ENCODE measurements around the gene NRG3. TPM values are rescaled to one million over a fixed set of nuclear protein-coding genes. Genes with fewer than 3 reads are reported as not detected.

Gene NRG3
- total RNA-seq, 1 experiment from 2014 or later, result not detected

DNA sequence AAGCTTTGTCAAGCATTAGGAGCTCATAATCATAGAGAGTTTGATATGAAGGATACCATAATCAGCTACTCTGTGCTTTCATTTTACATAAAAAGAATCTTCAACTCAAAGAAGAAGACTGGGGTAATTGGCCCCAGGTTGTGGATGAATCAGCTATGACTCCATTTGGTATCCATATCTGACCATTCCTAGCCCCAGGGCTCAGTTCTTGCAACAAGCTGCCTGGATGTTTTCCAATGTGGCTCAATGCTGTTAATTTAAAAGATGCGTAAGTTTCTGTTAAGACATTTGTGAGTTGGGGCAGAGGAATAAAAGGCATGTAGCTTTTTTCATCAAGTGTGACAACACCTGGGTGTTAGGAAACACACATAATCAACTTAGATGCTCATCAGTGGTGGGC, 951.1 kb downstream of the NRG3 start:
- DNase-seq, result no peak
- Histone ChIP-seq H3K9me3 (replicated peaks) (no peaks in the 10 kb centered on the region), H3K27ac (no peak overlapping the region), H3K4me1 (no peaks in the 10 kb centered on the region), H3K36me3 (no peaks in the 10 kb centered on the region), H3K4me3 (no peak overlapping the region), H3K27me3 (no peaks in the 10 kb centered on the region)

DNA sequence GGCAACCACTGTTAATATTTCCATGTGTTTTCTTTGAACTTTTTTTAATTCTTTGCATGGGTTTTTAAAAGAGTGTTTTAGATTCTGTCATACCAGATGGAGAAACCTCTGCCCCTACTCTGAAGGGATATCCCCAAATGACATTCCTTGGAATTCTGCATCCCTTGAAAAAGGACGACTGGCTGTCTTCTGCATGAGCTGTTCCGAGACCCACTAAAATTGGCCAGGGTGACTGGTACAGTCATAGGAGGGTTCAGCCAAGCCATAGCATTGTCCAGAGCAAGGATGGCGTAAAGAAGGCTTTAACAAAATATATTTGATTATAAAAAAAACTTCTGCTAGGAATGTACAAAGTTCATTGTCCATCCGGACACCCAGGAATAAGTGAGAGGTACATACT, 952.9 kb downstream of the NRG3 start:
- Histone ChIP-seq H3K9me3 (replicated peaks) (no peaks in the 10 kb centered on the region), H3K4me1 (no peaks in the 10 kb centered on the region), H3K36me3 (no peaks in the 10 kb centered on the region), H3K27ac (no peak overlapping the region), H3K27me3 (no peaks in the 10 kb centered on the region), H3K4me3 (no peak overlapping the region)
- no peak for DNase-seq

DNA sequence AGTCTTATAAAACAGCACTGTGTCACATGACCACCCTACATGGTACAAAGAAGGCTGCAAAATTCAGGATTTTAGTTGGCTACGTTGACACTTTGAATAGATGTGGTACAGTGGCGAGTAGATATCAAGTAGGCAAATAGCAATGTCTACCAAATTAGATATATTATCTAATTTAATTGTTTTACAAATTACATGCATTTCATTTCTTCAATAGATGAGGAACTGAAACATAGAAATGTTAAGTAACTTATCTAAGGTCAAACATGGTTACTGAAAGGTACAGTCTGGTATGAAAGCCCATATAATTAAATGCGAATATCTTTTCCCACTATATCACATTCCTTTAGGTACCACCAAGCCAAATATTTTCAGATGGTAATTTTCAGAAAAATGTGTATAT, 972.2 kb downstream of the NRG3 start:
- no peak for DNase-seq
- no peak overlapping the region for H3K4me3 ChIP-seq
- H3K27me3 ChIP-seq, result no peaks in the 10 kb centered on the region
- H3K4me1 ChIP-seq, result no peaks in the 10 kb centered on the region
- H3K36me3 ChIP-seq, result no peaks in the 10 kb centered on the region
- no peak overlapping the region for H3K27ac ChIP-seq
- H3K9me3 ChIP-seq (replicated peaks), result no peaks in the 10 kb centered on the region

DNA sequence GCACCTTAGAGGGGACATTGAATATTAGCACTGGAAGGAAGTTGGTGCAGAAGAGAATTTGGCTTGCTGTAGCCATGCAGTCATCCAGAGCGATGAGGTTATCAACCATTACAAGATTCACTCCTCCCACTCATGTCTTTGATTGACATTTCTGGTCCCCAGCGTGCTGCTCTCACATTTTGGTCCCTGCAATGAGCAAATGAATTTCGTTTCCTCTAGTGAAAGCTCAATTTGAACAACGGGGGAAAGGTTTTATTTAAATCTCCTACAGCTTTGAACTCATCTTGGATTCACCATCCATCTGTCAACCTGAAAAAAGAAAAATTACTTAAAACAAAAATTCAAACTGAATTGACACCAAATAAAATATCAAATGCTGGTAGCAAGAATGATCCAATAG, 975.2 kb downstream of the NRG3 start:
- no peak for DNase-seq
- no peaks in the 10 kb centered on the region for H3K4me1 ChIP-seq
- no peak overlapping the region for H3K27ac ChIP-seq
- no peaks in the 10 kb centered on the region for H3K36me3 ChIP-seq
- H3K9me3 ChIP-seq (replicated peaks), result no peaks in the 10 kb centered on the region
- H3K27me3 ChIP-seq, result no peaks in the 10 kb centered on the region
- no peak overlapping the region for H3K4me3 ChIP-seq

DNA sequence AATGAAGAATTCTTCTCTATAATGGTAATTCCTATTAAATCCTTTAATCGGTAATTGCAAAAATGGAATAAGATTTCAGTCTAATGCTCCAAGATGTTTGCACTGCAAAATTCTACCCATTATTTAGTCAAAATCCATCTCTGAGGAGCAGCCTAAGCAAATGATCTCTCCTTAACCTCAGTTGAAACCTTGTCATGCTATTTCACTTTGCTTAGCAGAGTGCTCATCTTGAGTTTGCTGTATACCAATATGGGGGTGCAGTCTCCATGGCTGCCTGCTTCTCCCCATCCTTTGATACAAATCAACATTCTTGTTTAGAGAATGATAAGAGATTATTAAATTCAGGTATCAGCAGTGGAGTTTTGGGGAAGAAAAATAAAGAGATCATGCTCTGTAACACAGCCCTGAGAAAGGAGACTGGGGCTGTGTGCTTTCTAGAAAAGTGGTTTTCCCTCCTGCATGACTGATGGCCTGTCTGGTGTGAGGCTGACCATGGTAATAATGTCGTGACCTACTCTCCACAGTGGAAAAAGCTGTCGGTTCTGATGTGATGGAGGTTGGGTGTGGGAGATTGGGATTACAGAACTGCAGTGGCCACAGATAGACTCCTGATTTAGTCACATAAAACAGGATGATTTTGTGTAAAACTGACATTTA, 982.1 kb downstream of the NRG3 start:
- Histone ChIP-seq H3K36me3 (no peaks in the 10 kb centered on the region), H3K27ac (no peak overlapping the region), H3K9me3 (replicated peaks) (no peaks in the 10 kb centered on the region), H3K4me3 (no peak overlapping the region), H3K27me3 (no peaks in the 10 kb centered on the region), H3K4me1 (no peaks in the 10 kb centered on the region)
- no peak for DNase-seq

DNA sequence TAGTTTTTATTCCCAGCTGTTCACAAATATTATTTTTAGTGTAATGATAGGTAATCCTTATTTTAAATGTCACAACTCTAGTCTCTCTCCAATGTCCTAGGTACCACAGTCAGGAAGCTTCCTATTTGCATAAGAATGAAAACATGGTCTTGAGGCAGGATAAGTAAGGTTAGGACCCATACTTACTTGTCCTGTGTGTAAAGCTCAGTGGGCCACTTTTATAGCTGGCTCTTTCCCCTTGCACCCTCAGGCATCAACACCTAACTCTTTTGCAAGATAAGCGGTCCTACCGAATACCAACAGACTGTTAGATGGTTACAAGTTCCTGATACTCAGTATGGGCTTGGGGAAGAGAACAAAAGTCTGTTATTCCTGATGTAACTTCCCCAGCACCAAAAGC, 986.9 kb downstream of the NRG3 start:
- Histone ChIP-seq H3K36me3 (no peaks in the 10 kb centered on the region), H3K4me3 (no peak overlapping the region), H3K27ac (no peak overlapping the region), H3K27me3 (no peaks in the 10 kb centered on the region), H3K9me3 (replicated peaks) (no peaks in the 10 kb centered on the region), H3K4me1 (no peaks in the 10 kb centered on the region)
- DNase-seq, result no peak

DNA sequence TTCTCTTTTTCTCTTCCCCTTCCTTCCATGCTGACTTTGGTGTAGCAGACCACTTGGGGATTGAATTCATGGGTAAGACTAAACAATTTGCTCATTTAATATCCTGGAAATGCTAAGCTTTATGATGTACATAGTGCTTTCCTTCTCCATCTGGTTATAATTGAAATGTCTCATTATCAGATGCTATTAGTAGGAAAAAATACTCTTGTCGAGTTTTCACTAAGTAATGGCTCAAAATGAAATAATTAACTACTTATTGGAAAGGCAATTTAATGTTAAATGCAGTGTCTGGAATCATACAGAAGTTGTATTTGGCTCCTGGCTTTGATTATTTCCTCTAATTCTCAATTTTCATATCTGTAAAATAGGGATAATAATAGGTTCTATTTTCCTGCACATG, 990.4 kb downstream of the NRG3 start:
- H3K27me3 ChIP-seq, result no peaks in the 10 kb centered on the region
- H3K27ac ChIP-seq, result no peak overlapping the region
- H3K36me3 ChIP-seq, result no peaks in the 10 kb centered on the region
- DNase-seq, result no peak
- no peaks in the 10 kb centered on the region for H3K4me1 ChIP-seq
- no peaks in the 10 kb centered on the region for H3K9me3 ChIP-seq (replicated peaks)
- no peak overlapping the region for H3K4me3 ChIP-seq

DNA sequence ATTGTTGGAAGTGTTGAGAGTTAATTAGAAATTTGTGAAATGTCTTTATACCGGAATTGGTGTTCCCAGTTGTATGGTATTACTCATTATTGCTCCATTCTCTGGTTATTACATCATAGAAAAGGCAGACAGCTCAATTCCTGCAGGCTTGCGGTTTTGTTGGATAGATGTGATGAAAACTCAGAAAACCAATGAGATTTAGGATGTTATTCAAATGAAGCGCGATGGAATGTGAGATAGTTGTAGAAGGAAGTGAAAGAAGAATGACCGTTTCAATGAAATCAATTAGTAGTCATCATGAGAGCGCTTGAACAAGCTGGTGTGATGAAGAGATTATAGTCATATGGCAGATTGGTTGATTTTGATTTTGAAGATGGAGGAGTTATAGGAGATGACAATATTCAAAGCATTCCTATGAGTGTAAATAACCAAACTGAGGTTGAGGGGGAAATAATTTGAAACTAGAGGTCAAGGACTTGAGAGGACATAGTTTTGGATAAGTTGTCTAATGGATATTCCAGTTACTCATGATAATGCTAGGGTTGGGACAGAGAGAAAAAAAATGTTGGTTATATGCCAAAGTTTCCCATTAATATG, 991.5 kb downstream of the NRG3 start:
- Histone ChIP-seq H3K36me3 (no peaks in the 10 kb centered on the region), H3K9me3 (replicated peaks) (no peaks in the 10 kb centered on the region), H3K27ac (peak overlapping the region; percentile 13; the same call in 1 of the 2 replicates), H3K27me3 (no peaks in the 10 kb centered on the region), H3K4me1 (no peaks in the 10 kb centered on the region), H3K4me3 (no peak overlapping the region)
- peak in 1 of 2 experiments; percentile 4 for DNase-seq

DNA sequence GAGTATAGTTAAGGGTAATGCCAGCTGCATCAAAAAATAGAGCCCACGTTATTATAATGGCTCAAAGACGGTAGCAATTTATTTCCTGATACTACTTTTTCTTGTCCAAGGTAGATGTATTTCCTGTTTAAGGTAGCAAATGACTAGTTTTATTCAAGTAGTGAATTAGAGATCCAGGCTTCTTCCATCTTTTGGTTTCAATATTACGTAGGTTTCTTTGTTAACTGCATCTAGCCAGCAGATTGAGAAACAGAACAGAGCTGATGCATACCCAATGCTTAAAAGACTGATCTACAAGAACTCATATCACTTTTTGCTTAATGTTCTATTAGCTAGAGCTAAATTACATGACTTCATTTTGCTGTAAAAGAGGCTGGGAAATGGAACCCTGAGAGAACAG, 992.1 kb downstream of the NRG3 start:
- H3K4me3 ChIP-seq, result no peak overlapping the region
- no peak overlapping the region; the same call in 1 of the 2 replicates for H3K27ac ChIP-seq
- no peaks in the 10 kb centered on the region for H3K4me1 ChIP-seq
- no peaks in the 10 kb centered on the region for H3K27me3 ChIP-seq
- H3K9me3 ChIP-seq (replicated peaks), result no peaks in the 10 kb centered on the region
- DNase-seq, result no peak
- no peaks in the 10 kb centered on the region for H3K36me3 ChIP-seq

DNA sequence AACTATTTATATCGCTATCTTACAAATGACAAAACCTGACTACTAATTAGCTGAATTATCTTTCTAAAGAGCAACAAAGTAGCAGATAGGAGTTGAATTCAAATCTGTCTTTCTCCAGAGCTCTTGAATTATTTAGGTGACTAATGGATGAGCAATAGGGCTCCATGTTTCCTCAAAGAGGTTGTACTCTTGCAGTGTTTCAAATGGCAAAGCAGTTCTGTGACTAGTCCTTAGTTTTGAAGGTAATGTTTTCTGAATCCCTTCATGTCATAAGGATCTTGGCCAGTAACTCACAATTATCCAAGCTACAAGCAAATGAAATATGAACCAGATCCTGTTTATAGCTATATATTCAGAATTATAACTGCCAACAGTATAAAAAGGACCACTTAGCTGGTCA, 999.7 kb downstream of the NRG3 start:
- H3K4me1 ChIP-seq, result no peaks in the 10 kb centered on the region
- H3K36me3 ChIP-seq, result no peaks in the 10 kb centered on the region
- H3K27ac ChIP-seq, result no peak overlapping the region

DNA sequence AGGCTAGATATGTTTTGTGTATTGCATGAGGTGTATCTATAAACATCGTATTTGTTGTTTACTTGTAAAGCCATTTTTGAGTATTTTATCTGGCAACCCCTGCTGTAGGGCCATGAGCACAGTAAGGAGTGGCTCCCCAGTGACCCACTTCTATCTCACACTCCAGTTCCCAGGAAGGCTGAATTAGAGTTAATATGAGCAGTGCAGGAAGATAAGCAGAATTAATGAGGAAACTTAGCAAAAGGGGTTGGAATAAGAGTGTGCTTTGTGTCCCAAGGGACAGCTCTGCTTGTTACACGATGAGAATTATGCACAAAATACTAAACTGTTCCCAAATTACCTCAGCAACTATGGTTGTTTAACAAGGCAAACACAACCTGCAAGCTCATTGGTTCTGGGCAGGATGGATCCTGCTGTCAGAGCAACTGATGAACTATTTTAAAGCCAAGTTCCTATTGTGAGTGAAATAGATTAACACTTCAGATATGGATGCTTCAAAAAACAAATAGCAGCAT, 1005.8 kb downstream of the NRG3 start:
- Histone ChIP-seq H3K9me3 (replicated peaks) (no peaks in the 10 kb centered on the region), H3K36me3 (no peaks in the 10 kb centered on the region), H3K4me3 (no peak overlapping the region), H3K27me3 (no peaks in the 10 kb centered on the region), H3K27ac (no peak overlapping the region), H3K4me1 (no peaks in the 10 kb centered on the region)
- DNase-seq, result no peak

More for the DNA sequence above, 999.7 kb downstream of the NRG3 start:
- Histone ChIP-seq H3K9me3 (replicated peaks) (no peaks in the 10 kb centered on the region), H3K27me3 (no peaks in the 10 kb centered on the region), H3K4me3 (no peak overlapping the region)
- DNase-seq, result no peak

DNA sequence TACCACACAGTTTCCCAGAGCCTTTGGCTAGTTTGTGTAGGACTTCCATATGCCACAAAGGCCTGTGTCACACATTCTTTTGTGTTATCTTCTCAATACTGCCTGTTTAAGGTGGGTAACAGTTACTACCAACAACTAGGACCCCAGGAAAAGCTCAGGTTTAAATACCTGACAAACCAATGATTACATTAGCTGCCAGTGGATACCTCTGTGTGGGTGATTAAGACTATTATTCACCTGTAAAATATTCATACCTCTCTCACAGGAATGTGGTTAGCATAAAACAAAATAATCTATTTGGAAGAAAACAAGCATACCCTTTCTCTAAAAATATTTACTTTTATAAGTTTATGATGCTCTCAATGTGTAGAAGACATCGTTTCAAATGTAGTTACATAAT, 1007.7 kb downstream of the NRG3 start:
- no peak for DNase-seq
- Histone ChIP-seq H3K27ac (no peak overlapping the region), H3K27me3 (no peaks in the 10 kb centered on the region), H3K4me3 (no peak overlapping the region), H3K4me1 (no peaks in the 10 kb centered on the region), H3K9me3 (replicated peaks) (no peaks in the 10 kb centered on the region), H3K36me3 (no peaks in the 10 kb centered on the region)

DNA sequence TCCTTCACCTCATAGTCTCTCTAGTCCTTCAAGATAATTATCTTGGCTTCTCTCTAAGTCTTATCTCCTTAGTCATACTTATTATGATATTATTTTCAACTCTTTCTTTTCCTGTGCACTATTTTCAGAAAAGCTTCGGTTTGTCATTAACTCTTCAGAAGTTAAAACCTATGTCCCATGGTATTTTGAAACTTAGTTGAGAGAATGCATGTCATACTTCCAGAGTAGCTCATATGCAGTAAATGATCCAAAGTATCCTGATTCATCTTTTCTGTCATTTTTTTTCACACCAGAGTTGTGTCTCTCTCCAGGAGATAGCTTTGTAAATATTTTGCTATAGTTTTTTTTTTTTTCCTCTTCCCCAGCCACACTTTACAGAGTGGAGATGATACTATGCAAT, 1008.6 kb downstream of the NRG3 start:
- Histone ChIP-seq H3K4me1 (no peaks in the 10 kb centered on the region), H3K27ac (no peak overlapping the region), H3K36me3 (no peaks in the 10 kb centered on the region), H3K27me3 (no peaks in the 10 kb centered on the region), H3K4me3 (no peak overlapping the region), H3K9me3 (replicated peaks) (no peaks in the 10 kb centered on the region)
- DNase-seq, result no peak

DNA sequence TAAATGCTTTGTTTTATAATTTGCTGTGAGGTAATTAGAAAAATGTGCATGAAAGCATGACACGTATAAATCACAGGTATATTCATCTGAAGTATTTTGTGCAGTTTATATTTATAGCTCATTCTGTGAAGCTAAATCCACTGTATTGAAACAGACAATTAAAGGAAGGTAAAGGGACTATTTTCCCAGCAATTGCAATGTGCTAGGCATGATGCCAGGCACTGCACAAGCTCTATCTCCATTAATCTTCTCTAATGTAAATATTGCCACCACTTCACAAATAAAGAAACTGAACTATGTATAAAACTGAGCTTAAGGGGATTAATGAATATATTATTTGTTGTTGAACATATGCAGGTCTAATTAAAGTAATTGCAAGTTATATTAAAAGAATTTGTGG, 1012.5 kb downstream of the NRG3 start:
- Histone ChIP-seq H3K27ac (no peak overlapping the region), H3K27me3 (no peaks in the 10 kb centered on the region), H3K9me3 (replicated peaks) (no peaks in the 10 kb centered on the region), H3K4me3 (no peak overlapping the region), H3K36me3 (no peaks in the 10 kb centered on the region), H3K4me1 (no peaks in the 10 kb centered on the region)
- no peak for DNase-seq

DNA sequence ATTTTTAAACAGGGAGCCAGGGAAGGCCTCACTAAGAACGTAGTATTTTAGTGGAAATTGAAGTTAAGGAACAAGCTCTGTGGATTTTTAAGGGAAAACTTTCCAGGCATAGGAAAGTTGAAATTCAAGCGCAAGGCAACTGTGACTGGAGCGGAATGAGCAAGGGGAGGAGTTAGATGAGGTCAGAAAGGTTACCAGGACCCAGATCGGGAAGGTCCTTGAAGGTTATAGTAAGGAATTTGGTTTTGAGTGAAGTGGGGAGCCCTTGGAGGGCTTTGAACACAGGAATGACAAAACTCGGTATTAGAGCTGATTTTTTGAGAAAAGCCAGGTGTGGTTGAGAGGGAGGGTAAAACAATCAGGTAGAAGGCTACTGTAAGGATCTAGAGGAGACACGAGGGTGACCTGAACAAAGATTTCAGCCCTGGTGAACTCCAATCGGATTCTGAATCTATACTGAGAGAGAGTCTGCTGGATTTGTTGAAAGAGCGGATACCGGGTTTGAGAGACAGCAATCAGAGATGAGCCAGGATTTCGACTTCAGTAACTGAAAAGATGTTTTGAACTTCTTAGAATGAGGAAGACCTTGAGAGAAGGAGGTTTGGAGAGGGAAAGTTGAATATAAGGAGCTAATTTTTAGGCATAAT, 1013.9 kb downstream of the NRG3 start:
- Histone ChIP-seq H3K4me3 (no peak overlapping the region), H3K27me3 (no peaks in the 10 kb centered on the region), H3K4me1 (no peaks in the 10 kb centered on the region), H3K27ac (no peak overlapping the region), H3K9me3 (replicated peaks) (no peaks in the 10 kb centered on the region), H3K36me3 (no peaks in the 10 kb centered on the region)
- no peak for DNase-seq
